Stimulated activated naive CD8-positive, alpha-beta T cell treated with anti-CD3 and anti-CD28 coated beads, Interleukin-15, Interleukin-2, amounts not matched to agents 100 ng/mL and 50 ng/mL, for 24 hours (primary cell): ENCODE measurements around the gene LRP1B.
"Not testable (repeated sequence)": the region's sequence is repeated elsewhere in the genome, so short reads cannot be mapped to it uniquely, and the experiment has no call there.

Experiments used
- H3K27ac Mint-ChIP-seq: one replicate; pipeline ENCODE4 v1.8.0; 2021; ENCODE audit warnings: mild to moderate bottlenecking, mixed read lengths
- H3K27me3 Mint-ChIP-seq: one replicate; pipeline ENCODE4 v1.8.0; 2021; ENCODE audit warnings: mixed read lengths
- H3K36me3 Mint-ChIP-seq: one replicate; pipeline ENCODE4 v1.8.0; 2021; ENCODE audit warnings: low read depth, mixed read lengths
- H3K4me1 Mint-ChIP-seq: one replicate; pipeline ENCODE4 v1.8.0; 2021; ENCODE audit warnings: low read depth, mixed read lengths
- H3K4me3 Mint-ChIP-seq: one replicate; pipeline ENCODE4 v1.8.0; 2021; ENCODE audit warnings: mild to moderate bottlenecking, mixed read lengths
- H3K9me3 Mint-ChIP-seq: one replicate; pipeline ENCODE4 v1.8.0; 2021; ENCODE audit warnings: mixed read lengths

The LRP1B gene

GRCh38 chr2:141871913-141872634, 258.7 kb downstream of the LRP1B start:
- Mint-ChIP-seq H3K27ac (no peak overlapping the region), H3K9me3 (peaks cover 6% of the 10 kb centered on the region), H3K4me3 (no peak overlapping the region), H3K36me3 (no peaks in the 10 kb centered on the region), H3K27me3 (no peaks in the 10 kb centered on the region), H3K4me1 (no peaks in the 10 kb centered on the region)

- Mint-ChIP-seq H3K36me3 (no peaks in the 10 kb centered on the region), H3K27me3 (no peaks in the 10 kb centered on the region)
These were observed 261.2 kb downstream of the LRP1B start for GRCh38 chr2:141869572-141869971.

GRCh38 chr2:141863964-141864363, 266.9 kb downstream of the LRP1B start:
- peaks cover 7% of the 10 kb centered on the region for H3K9me3 Mint-ChIP-seq
- no peaks in the 10 kb centered on the region for H3K4me1 Mint-ChIP-seq
- no peak overlapping the region for H3K27ac Mint-ChIP-seq
- no peaks in the 10 kb centered on the region for H3K27me3 Mint-ChIP-seq
- H3K36me3 Mint-ChIP-seq = no peaks in the 10 kb centered on the region
- no peak overlapping the region for H3K4me3 Mint-ChIP-seq

More at GRCh38 chr2:141869572-141869971, 261.2 kb downstream of the LRP1B start:
- H3K27ac Mint-ChIP-seq = no peak overlapping the region
- no peak overlapping the region for H3K4me3 Mint-ChIP-seq
- peaks cover 6% of the 10 kb centered on the region for H3K9me3 Mint-ChIP-seq
- no peaks in the 10 kb centered on the region for H3K4me1 Mint-ChIP-seq

GRCh38 chr2:141856215-141856919, 274.4 kb downstream of the LRP1B start:
- Mint-ChIP-seq H3K9me3 (no peaks in the 10 kb centered on the region), H3K27ac (no peak overlapping the region), H3K4me1 (no peaks in the 10 kb centered on the region)

GRCh38 chr2:141848191-141848590, 282.6 kb downstream of the LRP1B start:
- H3K36me3 Mint-ChIP-seq = no peaks in the 10 kb centered on the region
- H3K27ac Mint-ChIP-seq = no peak overlapping the region
- H3K4me1 Mint-ChIP-seq = no peaks in the 10 kb centered on the region
- H3K27me3 Mint-ChIP-seq = no peaks in the 10 kb centered on the region
- H3K9me3 Mint-ChIP-seq = no peaks in the 10 kb centered on the region
- no peak overlapping the region for H3K4me3 Mint-ChIP-seq

More at GRCh38 chr2:141856215-141856919, 274.4 kb downstream of the LRP1B start:
- H3K36me3 Mint-ChIP-seq = no peaks in the 10 kb centered on the region
- H3K4me3 Mint-ChIP-seq = no peak overlapping the region
- H3K27me3 Mint-ChIP-seq = no peaks in the 10 kb centered on the region

GRCh38 chr2:141844231-141844630, 286.6 kb downstream of the LRP1B start:
- Mint-ChIP-seq H3K27me3 (no peaks in the 10 kb centered on the region), H3K4me3 (no peak overlapping the region), H3K36me3 (no peaks in the 10 kb centered on the region), H3K4me1 (no peaks in the 10 kb centered on the region), H3K27ac (no peak overlapping the region), H3K9me3 (no peaks in the 10 kb centered on the region)

GRCh38 chr2:141835103-141835502, 295.7 kb downstream of the LRP1B start:
- Mint-ChIP-seq H3K36me3 (no peaks in the 10 kb centered on the region), H3K27ac (no peak overlapping the region), H3K27me3 (no peaks in the 10 kb centered on the region), H3K4me1 (no peaks in the 10 kb centered on the region), H3K9me3 (peaks cover 7% of the 10 kb centered on the region), H3K4me3 (no peak overlapping the region)

- peaks cover 4% of the 10 kb centered on the region for H3K9me3 Mint-ChIP-seq
- H3K27me3 Mint-ChIP-seq = no peaks in the 10 kb centered on the region
- H3K27ac Mint-ChIP-seq = no peak overlapping the region
- H3K36me3 Mint-ChIP-seq = no peaks in the 10 kb centered on the region
- H3K4me3 Mint-ChIP-seq = no peak overlapping the region
- H3K4me1 Mint-ChIP-seq = no peaks in the 10 kb centered on the region
These were observed 302.1 kb downstream of the LRP1B start for GRCh38 chr2:141828761-141829160.

GRCh38 chr2:141824790-141825189, 306.0 kb downstream of the LRP1B start:
- no peaks in the 10 kb centered on the region for H3K27me3 Mint-ChIP-seq
- H3K4me3 Mint-ChIP-seq = no peak overlapping the region
- H3K36me3 Mint-ChIP-seq = no peaks in the 10 kb centered on the region
- no peak overlapping the region for H3K27ac Mint-ChIP-seq
- peaks cover 12% of the 10 kb centered on the region for H3K9me3 Mint-ChIP-seq
- H3K4me1 Mint-ChIP-seq = no peaks in the 10 kb centered on the region

GRCh38 chr2:141820893-141821292, 309.9 kb downstream of the LRP1B start:
- Mint-ChIP-seq H3K27ac (no peak overlapping the region), H3K4me1 (no peaks in the 10 kb centered on the region)

GRCh38 chr2:141815320-141815719, 315.5 kb downstream of the LRP1B start:
- peaks cover 28% of the 10 kb centered on the region for H3K9me3 Mint-ChIP-seq
- H3K4me3 Mint-ChIP-seq, H3K4me1 Mint-ChIP-seq, H3K36me3 Mint-ChIP-seq, H3K27me3 Mint-ChIP-seq, H3K27ac Mint-ChIP-seq: not testable (repeated sequence)

More at GRCh38 chr2:141820893-141821292, 309.9 kb downstream of the LRP1B start:
- H3K9me3 Mint-ChIP-seq = peaks cover 12% of the 10 kb centered on the region
- H3K36me3 Mint-ChIP-seq = no peaks in the 10 kb centered on the region
- no peak overlapping the region for H3K4me3 Mint-ChIP-seq
- H3K27me3 Mint-ChIP-seq = no peaks in the 10 kb centered on the region

GRCh38 chr2:141814150-141814549, 316.7 kb downstream of the LRP1B start:
- Mint-ChIP-seq H3K27me3 (no peaks in the 10 kb centered on the region), H3K4me1 (no peaks in the 10 kb centered on the region), H3K27ac (no peak overlapping the region), H3K36me3 (no peaks in the 10 kb centered on the region), H3K9me3 (peaks cover 31% of the 10 kb centered on the region), H3K4me3 (no peak overlapping the region)

GRCh38 chr2:141810148-141810547, 320.7 kb downstream of the LRP1B start:
- Mint-ChIP-seq H3K27me3 (no peaks in the 10 kb centered on the region), H3K4me3 (no peak overlapping the region), H3K36me3 (no peaks in the 10 kb centered on the region), H3K27ac (no peak overlapping the region), H3K9me3 (peaks cover 31% of the 10 kb centered on the region), H3K4me1 (no peaks in the 10 kb centered on the region)

- Mint-ChIP-seq H3K4me1 (no peaks in the 10 kb centered on the region), H3K4me3 (no peak overlapping the region), H3K27me3 (no peaks in the 10 kb centered on the region), H3K9me3 (peaks cover 10% of the 10 kb centered on the region), H3K27ac (no peak overlapping the region), H3K36me3 (no peaks in the 10 kb centered on the region)
These were observed 324.7 kb downstream of the LRP1B start for GRCh38 chr2:141806090-141806489.

GRCh38 chr2:141805302-141805701, 325.5 kb downstream of the LRP1B start:
- no peaks in the 10 kb centered on the region for H3K4me1 Mint-ChIP-seq
- H3K27ac Mint-ChIP-seq = no peak overlapping the region
- H3K27me3 Mint-ChIP-seq = no peaks in the 10 kb centered on the region
- no peaks in the 10 kb centered on the region for H3K36me3 Mint-ChIP-seq
- H3K9me3 Mint-ChIP-seq = peaks cover 8% of the 10 kb centered on the region
- no peak overlapping the region for H3K4me3 Mint-ChIP-seq
